ENCODE results near the gene SLIT1.

The SLIT1 gene

GRCh38 chr10:96973809-96974747 lies 211.7 kb downstream of the SLIT1 start:
- no peak for DNase-seq (ENCODE audit: low read depth, low spot score)

GRCh38 chr10:96972264-96972663 lies 213.5 kb downstream of the SLIT1 start:
- no peak for DNase-seq (ENCODE audit: low read depth, low spot score)

- no peak for DNase-seq (ENCODE audit: low read depth, low spot score)
Observed at GRCh38 chr10:96971324-96971723, 214.4 kb downstream of the SLIT1 start.

GRCh38 chr10:96968682-96969423 lies 216.9 kb downstream of the SLIT1 start:
- DNase-seq (ENCODE audit: low read depth, low spot score) = no peak

GRCh38 chr10:96967847-96968246 lies 217.9 kb downstream of the SLIT1 start:
- no peak for DNase-seq (ENCODE audit: low read depth, low spot score)

- DNase-seq (ENCODE audit: low read depth, low spot score) = no peak
Observed at GRCh38 chr10:96964131-96964530, 221.6 kb downstream of the SLIT1 start.

GRCh38 chr10:96960872-96961271 lies 224.9 kb downstream of the SLIT1 start:
- DNase-seq (ENCODE audit: low read depth, low spot score) = no peak

- no peak for DNase-seq (ENCODE audit: low read depth, low spot score)
Observed at GRCh38 chr10:96959733-96960132, 226.0 kb downstream of the SLIT1 start.

GRCh38 chr10:96958071-96958470 lies 227.7 kb downstream of the SLIT1 start:
- no peak for DNase-seq (ENCODE audit: low read depth, low spot score)

- DNase-seq (ENCODE audit: low read depth, low spot score) = no peak
Observed at GRCh38 chr10:96955794-96956193, 230.0 kb downstream of the SLIT1 start.

- no peak for DNase-seq (ENCODE audit: low read depth, low spot score)
Observed at GRCh38 chr10:96951954-96952353, 233.8 kb downstream of the SLIT1 start.

GRCh38 chr10:96949039-96949683 lies 236.6 kb downstream of the SLIT1 start:
- DNase-seq (ENCODE audit: low read depth, low spot score) = no peak

Measured in iPS DF 19.7 (cell line).